Activated CD8-positive, alpha-beta memory T cell treated with anti-CD3 and anti-CD28 coated beads for 1 hour (primary cell): ENCODE data around the gene EIF6.

Experiments used
- DNase-seq, 2 donors: peaks; one replicate each; pipeline ENCODE4 v3.0.0-alpha.2; 2020; ENCODE audit warnings: low read depth in 1 of 2; ENCODE audit errors: extremely low read depth in 1 of 2

EIF6 gene

GRCh38 chr20:35232575-35232974 is 52.0 kb downstream of the EIF6 start:
- DNase-seq: no peak
